ENCODE results near the gene ADGRL1.
"Not testable (repeated sequence)": the region's sequence is repeated elsewhere in the genome, so short reads cannot be mapped to it uniquely, and the experiment has no call there.

ADGRL1 gene

GRCh38 chr19:14197882-14198281, 8.1 kb downstream of the ADGRL1 start:
- no peak for ATAC-seq (replicated peaks; ENCODE audit: extremely low read depth, poor library complexity, severe bottlenecking)

GRCh38 chr19:14197288-14197687, 8.7 kb downstream of the ADGRL1 start:
- H3K4me3 Mint-ChIP-seq; H3K27ac Mint-ChIP-seq (ENCODE audit: low read depth); ATAC-seq (replicated peaks; ENCODE audit: extremely low read depth, poor library complexity, severe bottlenecking): not testable (repeated sequence)

More at GRCh38 chr19:14197882-14198281, 8.1 kb downstream of the ADGRL1 start:
- H3K27ac Mint-ChIP-seq (ENCODE audit: low read depth) = no peak overlapping the region
- H3K4me1 Mint-ChIP-seq = peaks cover 26% of the 10 kb centered on the region
- H3K27me3 Mint-ChIP-seq = no peaks in the 10 kb centered on the region
- no peaks in the 10 kb centered on the region for H3K9me3 Mint-ChIP-seq
- no peak overlapping the region for H3K4me3 Mint-ChIP-seq
- no peak for DNase-seq (ENCODE audit: low spot score in 2 of 2)
- H3K36me3 Mint-ChIP-seq (ENCODE audit: insufficient read depth) = peaks cover 5% of the 10 kb centered on the region

GRCh38 chr19:14196105-14196504, 9.9 kb downstream of the ADGRL1 start:
- ATAC-seq (replicated peaks; ENCODE audit: extremely low read depth, poor library complexity, severe bottlenecking) (peak; percentile 84), DNase-seq (ENCODE audit: low spot score in 2 of 2) (peak; percentile 65 to 74)
- Mint-ChIP-seq H3K4me1 (peaks cover 19% of the 10 kb centered on the region), H3K4me3 (peak overlapping the region; percentile 36)
- not testable (repeated sequence) for H3K9me3 Mint-ChIP-seq; H3K27me3 Mint-ChIP-seq; H3K36me3 Mint-ChIP-seq (ENCODE audit: insufficient read depth); H3K27ac Mint-ChIP-seq (ENCODE audit: low read depth)

More at GRCh38 chr19:14197288-14197687, 8.7 kb downstream of the ADGRL1 start:
- H3K9me3 Mint-ChIP-seq; H3K36me3 Mint-ChIP-seq (ENCODE audit: insufficient read depth); DNase-seq (ENCODE audit: low spot score in 2 of 2); H3K27me3 Mint-ChIP-seq: not testable (repeated sequence)
- peaks cover 24% of the 10 kb centered on the region for H3K4me1 Mint-ChIP-seq

GRCh38 chr19:14195216-14195615, 10.8 kb downstream of the ADGRL1 start:
- ATAC-seq (replicated peaks; ENCODE audit: extremely low read depth, poor library complexity, severe bottlenecking); H3K4me3 Mint-ChIP-seq; DNase-seq (ENCODE audit: low spot score in 2 of 2); H3K27me3 Mint-ChIP-seq; H3K36me3 Mint-ChIP-seq (ENCODE audit: insufficient read depth); H3K9me3 Mint-ChIP-seq; H3K27ac Mint-ChIP-seq (ENCODE audit: low read depth): not testable (repeated sequence)
- H3K4me1 Mint-ChIP-seq = peaks cover 16% of the 10 kb centered on the region

- Mint-ChIP-seq H3K27me3 (no peaks in the 10 kb centered on the region), H3K4me3 (no peak overlapping the region), H3K27ac (ENCODE audit: low read depth) (peak overlapping the region; percentile 34), H3K4me1 (no peaks in the 10 kb centered on the region), H3K9me3 (no peaks in the 10 kb centered on the region), H3K36me3 (ENCODE audit: insufficient read depth) (peaks cover 2% of the 10 kb centered on the region)
- DNase-seq (ENCODE audit: low spot score in 2 of 2) = no peak
- ATAC-seq (replicated peaks; ENCODE audit: extremely low read depth, poor library complexity, severe bottlenecking) = no peak
Observed at GRCh38 chr19:14189415-14189814, 16.6 kb downstream of the ADGRL1 start.

GRCh38 chr19:14188086-14188485, 17.9 kb downstream of the ADGRL1 start:
- not testable (repeated sequence) for H3K27me3 Mint-ChIP-seq; ATAC-seq (replicated peaks; ENCODE audit: extremely low read depth, poor library complexity, severe bottlenecking); H3K4me1 Mint-ChIP-seq; H3K36me3 Mint-ChIP-seq (ENCODE audit: insufficient read depth); H3K9me3 Mint-ChIP-seq; H3K4me3 Mint-ChIP-seq; DNase-seq (ENCODE audit: low spot score in 2 of 2); H3K27ac Mint-ChIP-seq (ENCODE audit: low read depth)

- Mint-ChIP-seq H3K4me3 (no peak overlapping the region), H3K27me3 (no peaks in the 10 kb centered on the region), H3K36me3 (ENCODE audit: insufficient read depth) (peaks cover 2% of the 10 kb centered on the region), H3K9me3 (no peaks in the 10 kb centered on the region), H3K4me1 (no peaks in the 10 kb centered on the region), H3K27ac (ENCODE audit: low read depth) (no peak overlapping the region)
- no peak for DNase-seq (ENCODE audit: low spot score in 2 of 2)
- ATAC-seq (replicated peaks; ENCODE audit: extremely low read depth, poor library complexity, severe bottlenecking) = no peak
Observed at GRCh38 chr19:14187561-14187960, 18.4 kb downstream of the ADGRL1 start.

- H3K27me3 Mint-ChIP-seq; H3K9me3 Mint-ChIP-seq; H3K4me3 Mint-ChIP-seq; DNase-seq (ENCODE audit: low spot score in 2 of 2); H3K36me3 Mint-ChIP-seq (ENCODE audit: insufficient read depth); H3K4me1 Mint-ChIP-seq; H3K27ac Mint-ChIP-seq (ENCODE audit: low read depth); ATAC-seq (replicated peaks; ENCODE audit: extremely low read depth, poor library complexity, severe bottlenecking): not testable (repeated sequence)
Observed at GRCh38 chr19:14186684-14187083, 19.3 kb downstream of the ADGRL1 start.

GRCh38 chr19:14185691-14186090, 20.3 kb downstream of the ADGRL1 start:
- not testable (repeated sequence) for H3K27me3 Mint-ChIP-seq; H3K9me3 Mint-ChIP-seq; H3K36me3 Mint-ChIP-seq (ENCODE audit: insufficient read depth); H3K27ac Mint-ChIP-seq (ENCODE audit: low read depth); DNase-seq (ENCODE audit: low spot score in 2 of 2); H3K4me3 Mint-ChIP-seq; ATAC-seq (replicated peaks; ENCODE audit: extremely low read depth, poor library complexity, severe bottlenecking); H3K4me1 Mint-ChIP-seq

GRCh38 chr19:14185158-14185557, 20.8 kb downstream of the ADGRL1 start:
- H3K4me1 Mint-ChIP-seq = no peaks in the 10 kb centered on the region
- no peak overlapping the region for H3K4me3 Mint-ChIP-seq
- H3K9me3 Mint-ChIP-seq = no peaks in the 10 kb centered on the region
- H3K27ac Mint-ChIP-seq (ENCODE audit: low read depth) = no peak overlapping the region
- no peak for DNase-seq (ENCODE audit: low spot score in 2 of 2)
- no peak for ATAC-seq (replicated peaks; ENCODE audit: extremely low read depth, poor library complexity, severe bottlenecking)
- peaks cover 2% of the 10 kb centered on the region for H3K36me3 Mint-ChIP-seq (ENCODE audit: insufficient read depth)
- H3K27me3 Mint-ChIP-seq = no peaks in the 10 kb centered on the region

GRCh38 chr19:14183741-14184350, 22.1 kb downstream of the ADGRL1 start:
- no peaks in the 10 kb centered on the region for H3K4me1 Mint-ChIP-seq
- peaks cover 2% of the 10 kb centered on the region for H3K36me3 Mint-ChIP-seq (ENCODE audit: insufficient read depth)
- H3K27me3 Mint-ChIP-seq = no peaks in the 10 kb centered on the region
- no peak overlapping the region for H3K27ac Mint-ChIP-seq (ENCODE audit: low read depth)
- no peak for ATAC-seq (replicated peaks; ENCODE audit: extremely low read depth, poor library complexity, severe bottlenecking)
- no peaks in the 10 kb centered on the region for H3K9me3 Mint-ChIP-seq
- DNase-seq (ENCODE audit: low spot score in 2 of 2) = no peak
- no peak overlapping the region for H3K4me3 Mint-ChIP-seq

- Mint-ChIP-seq H3K4me3 (no peak overlapping the region), H3K36me3 (ENCODE audit: insufficient read depth) (peaks cover 4% of the 10 kb centered on the region), H3K27ac (ENCODE audit: low read depth) (peak overlapping the region; percentile 55), H3K9me3 (no peaks in the 10 kb centered on the region), H3K27me3 (no peaks in the 10 kb centered on the region), H3K4me1 (no peaks in the 10 kb centered on the region)
- ATAC-seq (replicated peaks; ENCODE audit: extremely low read depth, poor library complexity, severe bottlenecking) (no peak), DNase-seq (ENCODE audit: low spot score in 2 of 2) (no peak)
Observed at GRCh38 chr19:14182476-14182875, 23.5 kb downstream of the ADGRL1 start.

- H3K27me3 Mint-ChIP-seq = no peaks in the 10 kb centered on the region
- H3K9me3 Mint-ChIP-seq = no peaks in the 10 kb centered on the region
- H3K27ac Mint-ChIP-seq (ENCODE audit: low read depth) = no peak overlapping the region
- H3K36me3 Mint-ChIP-seq (ENCODE audit: insufficient read depth) = peaks cover 4% of the 10 kb centered on the region
- H3K4me1 Mint-ChIP-seq = no peaks in the 10 kb centered on the region
- DNase-seq (ENCODE audit: low spot score in 2 of 2) (no peak), ATAC-seq (replicated peaks; ENCODE audit: extremely low read depth, poor library complexity, severe bottlenecking) (no peak)
- no peak overlapping the region for H3K4me3 Mint-ChIP-seq
Observed at GRCh38 chr19:14181906-14182305, 24.1 kb downstream of the ADGRL1 start.
